ENCODE results near the gene ANAPC2. TPM values are rescaled to one million over a fixed set of nuclear protein-coding genes. Genes with fewer than 3 reads are reported as not detected.

The ANAPC2 gene
- total RNA-seq, 1 experiment from 2014 or later = 58.8 TPM

- in situ Hi-C loops (cut with HindIII; ENCODE audit: low sequenced_read_pairs) = no loop called here
- peak; percentile 68 for DNase-seq (ENCODE audit: low spot score)
Measured at GRCh38 chr9:137198051-137198901, 9.9 kb upstream of the ANAPC2 start.

- peak; percentile 30 for DNase-seq (ENCODE audit: low spot score)
- in situ Hi-C loops (cut with HindIII; ENCODE audit: low sequenced_read_pairs) = no loop called here
Measured at GRCh38 chr9:137195525-137196220, 7.3 kb upstream of the ANAPC2 start.

GRCh38 chr9:137194909-137195308 is 6.5 kb upstream of the ANAPC2 start:
- DNase-seq (ENCODE audit: low spot score) = peak; percentile 40
- in situ Hi-C loops (cut with HindIII; ENCODE audit: low sequenced_read_pairs) = no loop called here

GRCh38 chr9:137194388-137194787 is 6.0 kb upstream of the ANAPC2 start:
- DNase-seq (ENCODE audit: low spot score) = no peak
- in situ Hi-C loops (cut with HindIII; ENCODE audit: low sequenced_read_pairs) = no loop called here

- DNase-seq (ENCODE audit: low spot score) = no peak
- in situ Hi-C loops (cut with HindIII; ENCODE audit: low sequenced_read_pairs) = no loop called here
Measured at GRCh38 chr9:137193771-137194170, 5.4 kb upstream of the ANAPC2 start.

GRCh38 chr9:137192859-137193258 is 4.5 kb upstream of the ANAPC2 start:
- in situ Hi-C loops (cut with HindIII; ENCODE audit: low sequenced_read_pairs) = no loop called here
- no peak for DNase-seq (ENCODE audit: low spot score)

GRCh38 chr9:137192448-137192780 is 4.1 kb upstream of the ANAPC2 start:
- no peak for DNase-seq (ENCODE audit: low spot score)
- in situ Hi-C loops (cut with HindIII; ENCODE audit: low sequenced_read_pairs) = no loop called here

- peak; percentile 44 for DNase-seq (ENCODE audit: low spot score)
- in situ Hi-C loops (cut with HindIII; ENCODE audit: low sequenced_read_pairs) = no loop called here
Measured at GRCh38 chr9:137191691-137192447, 3.5 kb upstream of the ANAPC2 start.

GRCh38 chr9:137191245-137191644 is 2.9 kb upstream of the ANAPC2 start:
- no peak for DNase-seq (ENCODE audit: low spot score)
- in situ Hi-C loops (cut with HindIII; ENCODE audit: low sequenced_read_pairs) = no loop called here

- DNase-seq (ENCODE audit: low spot score) = no peak
- in situ Hi-C loops (cut with HindIII; ENCODE audit: low sequenced_read_pairs) = no loop called here
Measured at GRCh38 chr9:137190315-137190856, 2.0 kb upstream of the ANAPC2 start.

GRCh38 chr9:137189297-137190295 is 1.2 kb upstream of the ANAPC2 start:
- DNase-seq (ENCODE audit: low spot score) = no peak
- in situ Hi-C loops (cut with HindIII; ENCODE audit: low sequenced_read_pairs) = no loop called here

- in situ Hi-C loops (cut with HindIII; ENCODE audit: low sequenced_read_pairs) = no loop called here
- DNase-seq (ENCODE audit: low spot score) = no peak
Measured at GRCh38 chr9:137188086-137188489, 272 bp downstream of the ANAPC2 start.

- DNase-seq (ENCODE audit: low spot score) = no peak
- in situ Hi-C loops (cut with HindIII; ENCODE audit: low sequenced_read_pairs) = no loop called here
Measured at GRCh38 chr9:137187386-137187785, 974 bp downstream of the ANAPC2 start.

- in situ Hi-C loops (cut with HindIII; ENCODE audit: low sequenced_read_pairs) = no loop called here
Measured at GRCh38 chr9:137186385-137186784, 2.0 kb downstream of the ANAPC2 start.

GRCh38 chr9:137185921-137186320 is 2.4 kb downstream of the ANAPC2 start:
- in situ Hi-C loops (cut with HindIII; ENCODE audit: low sequenced_read_pairs) = no loop called here
- no peak for DNase-seq (ENCODE audit: low spot score)

More at GRCh38 chr9:137186385-137186784, 2.0 kb downstream of the ANAPC2 start:
- DNase-seq (ENCODE audit: low spot score) = no peak

GRCh38 chr9:137184881-137185660 is 3.3 kb downstream of the ANAPC2 start:
- DNase-seq (ENCODE audit: low spot score) = no peak
- in situ Hi-C loops (cut with HindIII; ENCODE audit: low sequenced_read_pairs) = no loop called here

GRCh38 chr9:137183980-137184595 is 4.3 kb downstream of the ANAPC2 start:
- in situ Hi-C loops (cut with HindIII; ENCODE audit: low sequenced_read_pairs) = no loop called here
- no peak for DNase-seq (ENCODE audit: low spot score)
